Mucosa of descending colon (tissue), 3 donors: ENCODE results near the gene CCR5. TPM values are rescaled to one million over a fixed set of nuclear protein-coding genes. Genes with fewer than 3 reads are reported as not detected.

Experiments used
- ATAC-seq: fragments of 200-7000 bp; cut with Tn5 transposase; one replicate; pipeline ENCODE4 v1.9.1; 2020; ENCODE audit warnings: mild to moderate bottlenecking, moderate library complexity
- DNase-seq, 3 donors: peaks; one replicate each; pipeline ENCODE4 v3.0.0-alpha.2; 2020
- H3K36me3 ChIP-seq: fragments of 200-600 bp; one replicate; pipeline ENCODE4 v1.8.0; 2021; ENCODE audit warnings: low read depth, mild to moderate bottlenecking
- H3K4me1 ChIP-seq: fragments of 200-600 bp; one replicate; pipeline ENCODE4 v1.8.0; 2021; ENCODE audit warnings: low read depth, mild to moderate bottlenecking
- H3K4me3 ChIP-seq: fragments of 200-600 bp; one replicate; pipeline ENCODE4 v1.8.0; 2021; ENCODE audit warnings: mild to moderate bottlenecking
- H3K9me3 ChIP-seq: fragments of 200-600 bp; one replicate; pipeline ENCODE4 v1.8.0; 2021; ENCODE audit warnings: mild to moderate bottlenecking
- intact Hi-C, 2 donors: fragments of 100-400 bp; cut with DNase I in 1 of 2; cut with micrococcal nuclease in 1 of 2; formaldehyde crosslinking; loops; one replicate each; pipeline versions ENCODE4 v1.11.0 to v1.11.1; 2022; cut with DNase I, micrococcal nuclease
- total RNA-seq, 3 donors: library from RNA; stranded (reverse); fragmentation: NEBNext Ultra II Directional in 2 of 3; extraction: Animal tissue kit (Norgen Biotek cat#: 25700) in 2 of 3; gene quantifications; one replicate each; pipeline versions ENCODE4 v1.2.1 to v1.2.4, GENCODE V29; 2021 to 2023
- TF ChIP-seq, protein P1 (sequence below): fragments of 200-600 bp; IDR thresholded peaks from one replicate; pipeline ENCODE4 v1.8.0; 2022; ENCODE audit warnings: antibody characterized with exemption, mild to moderate bottlenecking
- donor health status: DM: no; HTN: no; CAD: no; lungs with moderate emphysema.
- donor health status: DM: no; HTN: no; CAD: no.
- donor health status: DM: no; HTN: yes; CAD: no.

The CCR5 gene
- total RNA-seq, 3 donors from 2014 or later, result 1.9 to 3.4 (median 2.4) TPM

- Histone ChIP-seq H3K4me1 (peaks cover 4% of the 10 kb centered on the region), H3K4me3 (no peak overlapping the region), H3K9me3 (no peaks in the 10 kb centered on the region), H3K36me3 (no peaks in the 10 kb centered on the region)
- no peak for ATAC-seq
- DNase-seq, result no peak
- TF ChIP-seq, protein P1, sequence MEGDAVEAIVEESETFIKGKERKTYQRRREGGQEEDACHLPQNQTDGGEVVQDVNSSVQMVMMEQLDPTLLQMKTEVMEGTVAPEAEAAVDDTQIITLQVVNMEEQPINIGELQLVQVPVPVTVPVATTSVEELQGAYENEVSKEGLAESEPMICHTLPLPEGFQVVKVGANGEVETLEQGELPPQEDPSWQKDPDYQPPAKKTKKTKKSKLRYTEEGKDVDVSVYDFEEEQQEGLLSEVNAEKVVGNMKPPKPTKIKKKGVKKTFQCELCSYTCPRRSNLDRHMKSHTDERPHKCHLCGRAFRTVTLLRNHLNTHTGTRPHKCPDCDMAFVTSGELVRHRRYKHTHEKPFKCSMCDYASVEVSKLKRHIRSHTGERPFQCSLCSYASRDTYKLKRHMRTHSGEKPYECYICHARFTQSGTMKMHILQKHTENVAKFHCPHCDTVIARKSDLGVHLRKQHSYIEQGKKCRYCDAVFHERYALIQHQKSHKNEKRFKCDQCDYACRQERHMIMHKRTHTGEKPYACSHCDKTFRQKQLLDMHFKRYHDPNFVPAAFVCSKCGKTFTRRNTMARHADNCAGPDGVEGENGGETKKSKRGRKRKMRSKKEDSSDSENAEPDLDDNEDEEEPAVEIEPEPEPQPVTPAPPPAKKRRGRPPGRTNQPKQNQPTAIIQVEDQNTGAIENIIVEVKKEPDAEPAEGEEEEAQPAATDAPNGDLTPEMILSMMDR, result no peak
- intact Hi-C loops, result no loop called here
Observed at GRCh38 chr3:46414739-46415138, 44.0 kb downstream of the CCR5 start.

- intact Hi-C loops, result no loop called here
- TF ChIP-seq, protein P1, result no peak
- ATAC-seq, result peak; percentile 63
- no peaks in the 10 kb centered on the region for H3K36me3 ChIP-seq
- DNase-seq, result no peak
- H3K4me1 ChIP-seq, result peaks cover 4% of the 10 kb centered on the region
- H3K4me3 ChIP-seq, result no peak overlapping the region
- no peaks in the 10 kb centered on the region for H3K9me3 ChIP-seq
Observed at GRCh38 chr3:46416125-46416810, 45.5 kb downstream of the CCR5 start.

DNA sequence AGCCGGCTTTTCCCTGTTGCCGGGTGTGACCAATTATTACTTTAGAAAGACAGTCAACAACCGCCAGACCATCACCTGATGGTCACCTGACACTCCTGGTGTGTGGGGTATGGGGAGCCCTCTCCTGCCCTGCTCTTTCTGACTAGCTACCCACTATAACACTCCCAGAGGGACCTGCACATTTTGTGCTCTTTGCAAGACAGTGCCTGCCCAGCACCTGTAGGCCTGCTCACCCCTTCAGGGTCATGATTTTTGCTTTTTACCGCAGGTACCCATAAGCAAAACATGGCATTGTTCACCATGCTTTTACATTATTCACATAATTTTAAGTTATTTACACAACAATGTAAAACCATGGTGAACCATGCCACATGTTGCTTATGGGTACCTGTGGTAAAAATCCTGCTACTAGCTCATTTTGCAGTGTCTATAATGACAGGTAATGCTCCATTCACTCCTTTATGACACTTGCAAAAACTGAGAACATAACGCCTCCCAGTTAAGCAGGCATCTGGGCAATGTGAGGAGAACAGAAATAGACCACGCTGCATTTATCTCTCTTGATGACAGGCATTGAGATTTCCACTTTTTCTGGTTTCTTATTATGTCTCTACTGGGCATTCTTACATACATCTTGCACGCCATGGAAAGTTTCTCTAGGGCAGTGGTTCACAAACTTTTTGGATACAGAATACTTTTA lies 46.2 kb downstream of the CCR5 start:
- TF ChIP-seq, protein P1, result no peak
- ATAC-seq, result no peak
- Histone ChIP-seq H3K36me3 (no peaks in the 10 kb centered on the region), H3K9me3 (no peaks in the 10 kb centered on the region), H3K4me1 (peaks cover 4% of the 10 kb centered on the region), H3K4me3 (no peak overlapping the region)
- no peak for DNase-seq
- intact Hi-C loops, result no loop called here

- Histone ChIP-seq H3K4me1 (peaks cover 4% of the 10 kb centered on the region), H3K36me3 (no peaks in the 10 kb centered on the region), H3K4me3 (no peak overlapping the region), H3K9me3 (no peaks in the 10 kb centered on the region)
- DNase-seq (no peak), ATAC-seq (no peak)
- intact Hi-C loops, result no loop called here
- TF ChIP-seq, protein P1, result no peak
Observed at GRCh38 chr3:46417841-46418611, 47.3 kb downstream of the CCR5 start.

DNA sequence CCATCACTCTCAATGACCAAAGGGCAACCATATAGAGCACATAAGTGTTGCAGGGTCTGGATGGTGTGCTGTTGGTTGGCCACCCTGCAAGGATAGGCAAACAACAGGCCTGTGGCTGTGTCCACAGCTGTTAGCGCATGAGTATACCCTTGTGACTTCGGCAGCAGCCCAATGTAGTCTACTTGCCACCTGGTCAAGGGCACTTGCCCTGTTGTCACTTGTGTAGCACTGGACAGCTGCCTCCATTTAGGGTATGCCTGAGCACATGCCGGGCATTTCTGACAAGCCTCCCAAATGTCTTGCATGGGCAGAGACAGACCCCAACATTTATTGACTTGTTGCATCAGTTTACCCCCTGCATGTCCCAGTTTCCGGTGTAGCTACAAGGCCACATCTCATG lies 49.1 kb downstream of the CCR5 start:
- DNase-seq (no peak), ATAC-seq (no peak)
- Histone ChIP-seq H3K4me3 (no peak overlapping the region), H3K36me3 (no peaks in the 10 kb centered on the region), H3K9me3 (no peaks in the 10 kb centered on the region), H3K4me1 (peaks cover 4% of the 10 kb centered on the region)
- TF ChIP-seq, protein P1, result no peak
- intact Hi-C loops, result no loop called here
